Measurements from ENCODE around the gene CDK19. TPM values are rescaled to one million over a fixed set of nuclear protein-coding genes. Genes with fewer than 3 reads are reported as not detected.

CDK19 gene
- total and polyA plus RNA-seq, 9 donors, result 10.6 to 20.3 (median 15.2) TPM

DNA sequence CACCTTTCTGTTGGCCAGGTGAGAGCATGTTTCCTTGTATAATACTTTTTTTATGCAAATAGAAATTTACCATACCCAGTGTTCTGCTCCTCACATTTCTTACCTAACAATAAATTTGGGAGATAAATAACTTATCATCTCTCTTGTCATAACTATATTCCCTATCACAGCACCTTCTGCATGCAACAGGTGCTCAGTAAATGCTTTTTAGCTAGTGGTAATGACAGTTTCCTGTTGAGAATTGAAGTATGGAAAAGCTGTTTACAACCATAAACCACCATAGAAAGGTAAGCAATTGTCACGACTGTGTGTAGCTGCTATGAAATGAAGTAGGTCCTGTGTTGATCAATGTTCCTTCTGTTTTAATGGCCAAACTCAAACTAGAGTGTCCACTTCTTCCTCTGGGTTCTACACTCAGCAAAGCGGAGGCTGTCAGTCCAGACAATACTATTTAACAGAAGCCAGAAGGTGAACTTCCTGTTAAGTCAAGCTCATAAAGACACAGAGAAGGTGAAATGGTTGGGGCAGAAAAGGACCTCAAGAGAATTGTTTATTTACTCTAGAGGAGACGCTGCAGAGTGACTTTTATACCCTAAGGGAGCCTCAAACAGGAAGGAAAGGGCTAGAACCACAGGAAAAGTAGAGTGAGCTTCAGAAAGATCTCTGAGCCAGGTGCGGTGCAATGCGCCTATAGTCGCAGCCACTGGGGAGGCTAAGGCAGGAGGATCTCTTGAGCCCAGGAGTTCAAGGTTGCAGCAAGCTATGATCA lies 254.8 kb downstream of the CDK19 start:
- no peak overlapping the region for H3K27ac ChIP-seq (ENCODE audit: low read length)
- DNase-seq, result no peak
- no peaks in the 10 kb centered on the region for H3K4me1 ChIP-seq (ENCODE audit: control insufficient read depth, insufficient read depth, low read length)
- 51% methylated on average over 3 of the region's 6 CpGs for WGBS (ENCODE audit: insufficient coverage)
- no peaks in the 10 kb centered on the region for H3K27me3 ChIP-seq (ENCODE audit: control insufficient read depth, insufficient read depth, low read length)
- no peaks in the 10 kb centered on the region for H3K36me3 ChIP-seq (ENCODE audit: control insufficient read depth, insufficient read depth, low read length)
- H3K4me3 ChIP-seq (ENCODE audit: low read length), result no peak overlapping the region
- peaks cover 2% of the 10 kb centered on the region for H3K9me3 ChIP-seq (replicated peaks; ENCODE audit: control insufficient read depth, low read depth, low read length)

Other genes with a start within 250 kb of the CDK19 start
- gene AMD1, start 59.3 kb upstream of the CDK19 start, total RNA-seq, result 41.8 TPM
- gene AMD1, start 59.3 kb upstream of the CDK19 start, polyA plus RNA-seq (ENCODE audit: insufficient read depth in 1 of 8, insufficient read length in 8 of 8, low replicate concordance in 1 of 8), result 10 to 100 TPM; 32.8 to 53.2 (median 42.2) TPM
- gene GTF3C6, start 143.2 kb upstream of the CDK19 start, total RNA-seq, result 57.1 TPM
- 10 to 100 TPM; 65.9 to 81.2 (median 70.4) TPM for gene GTF3C6, start 143.2 kb upstream of the CDK19 start, polyA plus RNA-seq (ENCODE audit: insufficient read depth in 1 of 8, insufficient read length in 8 of 8, low replicate concordance in 1 of 8)
- gene RPF2, start 166.6 kb upstream of the CDK19 start, total RNA-seq, result 28.5 TPM
- 10 to 100 TPM; 23.8 to 28.4 (median 26.3) TPM for gene RPF2, start 166.6 kb upstream of the CDK19 start, polyA plus RNA-seq (ENCODE audit: insufficient read depth in 1 of 8, insufficient read length in 8 of 8, low replicate concordance in 1 of 8)